Measurements from ENCODE around the gene SMTNL2.

SMTNL2 gene

GRCh38 chr17:4579678-4580077, 4.7 kb upstream of the SMTNL2 start:
- no peak for TF ChIP-seq CTCF (conservative IDR thresholded peaks at IDR 0.05; ENCODE audit: low read depth)
- H3K27ac ChIP-seq, result no peak overlapping the region
- POLR2A ChIA-PET (ENCODE audit: low non-redundant PET), result interaction anchor here (0.7 kb wide), 1 partner anchor 8 kb away, joined by 10 read pairs; no protein-coding TSS in a partner anchor
- CTCF ChIA-PET, result interaction anchor here (0.6 kb wide), 1 partner anchor 189 kb away, joined by 3 read pairs; no protein-coding TSS in a partner anchor
- DNase-seq (ENCODE audit: low spot score), result no peak

- POLR2A ChIA-PET (ENCODE audit: low non-redundant PET), result no interaction called here
- CTCF ChIA-PET, result no interaction called here
- DNase-seq (ENCODE audit: low spot score), result no peak
- no peak overlapping the region for H3K27ac ChIP-seq
- no peak for TF ChIP-seq CTCF (conservative IDR thresholded peaks at IDR 0.05; ENCODE audit: low read depth)
Observed at GRCh38 chr17:4580291-4580690, 4.0 kb upstream of the SMTNL2 start.

GRCh38 chr17:4582101-4582501, 2.2 kb upstream of the SMTNL2 start:
- H3K27ac ChIP-seq, result no peak overlapping the region
- DNase-seq (ENCODE audit: low spot score), result no peak
- ChIA-PET POLR2A (ENCODE audit: low non-redundant PET) (no interaction called here), CTCF (interaction anchor here (0.6 to 1.0 kb wide), 3 partner anchors 30 to 136 kb away, joined by 3 to 4 read pairs (median 3); no protein-coding TSS in a partner anchor)
- no peak for TF ChIP-seq CTCF (conservative IDR thresholded peaks at IDR 0.05; ENCODE audit: low read depth)

- no peak overlapping the region for H3K27ac ChIP-seq
- ChIA-PET CTCF (interaction anchor here (1.0 kb wide), 1 partner anchor 43 kb away, joined by 4 read pairs; no protein-coding TSS in a partner anchor), POLR2A (ENCODE audit: low non-redundant PET) (no interaction called here)
- no peak for TF ChIP-seq CTCF (conservative IDR thresholded peaks at IDR 0.05; ENCODE audit: low read depth)
- DNase-seq (ENCODE audit: low spot score), result no peak
Observed at GRCh38 chr17:4582691-4583090, 1.6 kb upstream of the SMTNL2 start.

- ChIA-PET CTCF (interaction anchor here (1.1 kb wide), 1 partner anchor 17 kb away, joined by 3 read pairs; no protein-coding TSS in a partner anchor), POLR2A (ENCODE audit: low non-redundant PET) (no interaction called here)
- TF ChIP-seq CTCF (conservative IDR thresholded peaks at IDR 0.05; ENCODE audit: low read depth), result no peak
- no peak overlapping the region for H3K27ac ChIP-seq
- no peak for DNase-seq (ENCODE audit: low spot score)
Observed at GRCh38 chr17:4583206-4583605, 1.1 kb upstream of the SMTNL2 start.

- CTCF ChIA-PET, result interaction anchor here (1.1 kb wide), 1 partner anchor 17 kb away, joined by 3 read pairs; no protein-coding TSS in a partner anchor
Observed at GRCh38 chr17:4583782-4584100, 588 bp upstream of the SMTNL2 start.

More at GRCh38 chr17:4583782-4584100, 588 bp upstream of the SMTNL2 start:
- POLR2A ChIA-PET (ENCODE audit: low non-redundant PET), result no interaction called here
- no peak overlapping the region for H3K27ac ChIP-seq
- TF ChIP-seq CTCF (conservative IDR thresholded peaks at IDR 0.05; ENCODE audit: low read depth), result no peak
- no peak for DNase-seq (ENCODE audit: low spot score)

All from RWPE1 (cell line).